ENCODE data around the gene ZDHHC7. TPM values are rescaled to one million over a fixed set of nuclear protein-coding genes. Genes with fewer than 3 reads are reported as not detected.
A peak's percentile ranks its signal among the peaks of the same experiment; 100 is the strongest.

The ZDHHC7 gene
- total and polyA plus RNA-seq, 9 of the 15 experiments (the other 6 are each of a cell fraction or from before 2014, with no cell fraction given) = 1.7 to 49.7 (median 37.4) TPM

- Histone ChIP-seq H3K79me2 (ENCODE audit: control insufficient read depth, insufficient read depth, low read length) (no peaks in the 10 kb centered on the region), H3K4me2 (ENCODE audit: insufficient read depth, low read length) (no peak overlapping the region), H3K27ac (ENCODE audit: extremely low read depth, low read depth, low read length) (no peak overlapping the region), H3K4me3 (no peak overlapping the region), H3K36me3 (ENCODE audit: control insufficient read depth, insufficient read depth, low read length) (no peaks in the 10 kb centered on the region), H3K27me3 (ENCODE audit: control insufficient read depth in 2 of 2, insufficient read depth in 2 of 2, low read length in 2 of 2) (peaks cover 6 to 12% of the 10 kb centered on the region in 2 experiments; a peak in 4 of 5 replicates), H3K9ac (ENCODE audit: insufficient read depth in 1 of 2, low read depth in 2 of 2, low read length in 2 of 2) (peak overlapping the region in 1 of 2 experiments; percentile 18; a peak in 1 of 4 replicates), H3K9me3 (replicated peaks; ENCODE audit: control insufficient read depth, insufficient read depth, low read depth, low read length) (no peaks in the 10 kb centered on the region), H3K4me1 (replicated peaks in 1 of 2; ENCODE audit: control insufficient read depth in 2 of 2, insufficient read depth in 2 of 2, low read length in 2 of 2) (peaks cover 0 to 9% of the 10 kb centered on the region in 2 experiments; a peak in 3 of 5 replicates), H3K9me1 (ENCODE audit: control insufficient read depth, insufficient read depth, low read length) (no peaks in the 10 kb centered on the region), H4K20me1 (replicated peaks; ENCODE audit: control insufficient read depth, insufficient read depth, low read length) (no peaks in the 10 kb centered on the region), H2AFZ (ENCODE audit: low read depth, low read length) (no peak overlapping the region)
- ChIA-PET POLR2A (interaction anchor here (0.6 to 1.0 kb wide), 3 partner anchors 19 to 410 kb away, joined by 3 read pairs; no protein-coding TSS in a partner anchor), CTCF (ENCODE audit: low intra/inter-chr PET ratio) (interaction anchor here (0.8 kb wide), 1 partner anchor 8 kb away, joined by 3 read pairs; the partner anchor contains the start of gene ZDHHC7)
- WGBS (ENCODE audit: insufficient coverage, low coverage, missing lambda C conversion rate) = 35% methylated on average over 9 of the region's 9 CpGs
- no peak for ATAC-seq
- intact Hi-C loops (cut with micrococcal nuclease) = no loop called here
- in situ Hi-C loops (cut with MboI) = no loop called here
- FAIRE-seq = no peak
- no TSS peak for BruUV-seq (replicated peaks)
- no peak for DNase-seq (ENCODE audit: extremely low read depth in 1 of 4, low spot score in 3 of 4)
- TF ChIP-seq NCOA1 (IDR thresholded peaks at IDR 0.05; ENCODE audit: low read depth) = no peak
- no peak for TF ChIP-seq ZNF609 (CRISPR knock-in tag; IDR thresholded peaks at IDR 0.05; ENCODE audit: borderline replicate concordance)
- peak; percentile 69 for TF ChIP-seq ZFP36 (IDR thresholded peaks at IDR 0.05; ENCODE audit: low read depth, low read length, partially characterized antibody)
- TF ChIP-seq RBM25 (IDR thresholded peaks at IDR 0.05; ENCODE audit: low read depth, low read length, severe bottlenecking) = peak; percentile 54
- no peak for TF ChIP-seq CREB1 (IDR thresholded peaks at IDR 0.05)
- TF ChIP-seq CREB1 (CRISPR knock-in tag; IDR thresholded peaks at IDR 0.05) = no peak
- TF ChIP-seq ZNF24 (IDR thresholded peaks at IDR 0.05) = peak; percentile 36; the same call in 1 of the 2 replicates
- TF ChIP-seq TFE3 (CRISPR knock-in tag; IDR thresholded peaks at IDR 0.05) = no peak
- TF ChIP-seq XRCC4 (IDR thresholded peaks at IDR 0.05; ENCODE audit: extremely low read depth, insufficient read depth, insufficient read length) = no peak
- no peak for TF ChIP-seq SRSF7 (optimal IDR thresholded peaks at IDR 0.05; ENCODE audit: low read depth, low read length)
Observed at GRCh38 chr16:85019659-85020245, 8.4 kb upstream of the ZDHHC7 start.

Data from K562 (cell line).